ENCODE results near the gene THRA.

THRA gene

GRCh38 chr17:40122999-40123810, 60.4 kb downstream of the THRA start:
- no peak for TF ChIP-seq CTCF (IDR thresholded peaks at IDR 0.05; ENCODE audit: low read depth, low read length)
- peak overlapping the region; percentile 88 for H3K4me3 ChIP-seq (ENCODE audit: low read depth, low read length)
- peak; percentile 46 for DNase-seq (ENCODE audit: low read depth, low spot score)
- in situ Hi-C loops (cut with HindIII; ENCODE audit: low sequenced_read_pairs) = no loop called here

GRCh38 chr17:40123811-40124114, 61.0 kb downstream of the THRA start:
- H3K4me3 ChIP-seq (ENCODE audit: low read depth, low read length) = peak overlapping the region; percentile 88
- in situ Hi-C loops (cut with HindIII; ENCODE audit: low sequenced_read_pairs) = no loop called here
- TF ChIP-seq CTCF (IDR thresholded peaks at IDR 0.05; ENCODE audit: low read depth, low read length) = no peak
- no peak for DNase-seq (ENCODE audit: low read depth, low spot score)

- DNase-seq (ENCODE audit: low read depth, low spot score) = no peak
- no peak for TF ChIP-seq CTCF (IDR thresholded peaks at IDR 0.05; ENCODE audit: low read depth, low read length)
- in situ Hi-C loops (cut with HindIII; ENCODE audit: low sequenced_read_pairs) = no loop called here
- peak overlapping the region; percentile 88 for H3K4me3 ChIP-seq (ENCODE audit: low read depth, low read length)
Measured at GRCh38 chr17:40124279-40125141, 61.7 kb downstream of the THRA start.

- in situ Hi-C loops (cut with HindIII; ENCODE audit: low sequenced_read_pairs) = no loop called here
- no peak overlapping the region for H3K4me3 ChIP-seq (ENCODE audit: low read depth, low read length)
- no peak for DNase-seq (ENCODE audit: low read depth, low spot score)
- no peak for TF ChIP-seq CTCF (IDR thresholded peaks at IDR 0.05; ENCODE audit: low read depth, low read length)
Measured at GRCh38 chr17:40129498-40129897, 66.7 kb downstream of the THRA start.

- no peak for TF ChIP-seq CTCF (IDR thresholded peaks at IDR 0.05; ENCODE audit: low read depth, low read length)
- in situ Hi-C loops (cut with HindIII; ENCODE audit: low sequenced_read_pairs) = no loop called here
- no peak overlapping the region for H3K4me3 ChIP-seq (ENCODE audit: low read depth, low read length)
- no peak for DNase-seq (ENCODE audit: low read depth, low spot score)
Measured at GRCh38 chr17:40130352-40131042, 67.7 kb downstream of the THRA start.

GRCh38 chr17:40134184-40134583, 71.4 kb downstream of the THRA start:
- no peak overlapping the region for H3K4me3 ChIP-seq (ENCODE audit: low read depth, low read length)
- in situ Hi-C loops (cut with HindIII; ENCODE audit: low sequenced_read_pairs) = no loop called here
- no peak for TF ChIP-seq CTCF (IDR thresholded peaks at IDR 0.05; ENCODE audit: low read depth, low read length)
- no peak for DNase-seq (ENCODE audit: low read depth, low spot score)
